ENCODE data around the gene NTPCR. TPM values are rescaled to one million over a fixed set of nuclear protein-coding genes. Genes with fewer than 3 reads are reported as not detected.

Gene NTPCR
- polyA plus RNA-seq, 2 of the 4 experiments (the other 2 are of a cell fraction): 69.9 to 83.6 TPM

GRCh38 chr1:232983375-232983774 is 33.0 kb downstream of the NTPCR start:
- H3K4me2 ChIP-seq: no peak overlapping the region
- CTCF ChIA-PET: no interaction called here

GRCh38 chr1:232983817-232984567 is 33.6 kb downstream of the NTPCR start:
- 88% methylated on average over 18 of the region's 25 CpGs for WGBS (ENCODE audit: missing lambda C conversion rate)
- peaks cover 12% of the 10 kb centered on the region; the same call in 1 of the 3 replicates for H3K4me1 ChIP-seq
- TF ChIP-seq POLR2A (IDR thresholded peaks at IDR 0.05; ENCODE audit: low read length) (no peak), TFCP2L1 (CRISPR knock-in tag; IDR thresholded peaks at IDR 0.05) (no peak), HMGXB4 (CRISPR knock-in tag; IDR thresholded peaks at IDR 0.05; ENCODE audit: borderline replicate concordance) (no peak), POLR2AphosphoS2 (conservative IDR thresholded peaks at IDR 0.05; ENCODE audit: low read length) (no peak), JUN (IDR thresholded peaks at IDR 0.05) (no peak), JUNB (IDR thresholded peaks at IDR 0.05) (no peak), HES2 (IDR thresholded peaks at IDR 0.05) (no peak), RARB (CRISPR knock-in tag; IDR thresholded peaks at IDR 0.05) (no peak), EHMT2 (IDR thresholded peaks at IDR 0.05; ENCODE audit: low read depth) (no peak), MYC (IDR thresholded peaks at IDR 0.05; ENCODE audit: borderline replicate concordance, low read length) (no peak), BHLHE40 (IDR thresholded peaks at IDR 0.05; ENCODE audit: low read depth, low read length) (no peak), ELK1 (IDR thresholded peaks at IDR 0.05; ENCODE audit: low read depth, low read length) (no peak), NR3C1 (IDR thresholded peaks at IDR 0.05) (no peak), PHF8 (IDR thresholded peaks at IDR 0.05; ENCODE audit: borderline replicate concordance, low read depth) (no peak), CBX8 (IDR thresholded peaks at IDR 0.05) (no peak), CEBPB (IDR thresholded peaks at IDR 0.05) (no peak)
- TF ChIP-seq, protein P1, sequence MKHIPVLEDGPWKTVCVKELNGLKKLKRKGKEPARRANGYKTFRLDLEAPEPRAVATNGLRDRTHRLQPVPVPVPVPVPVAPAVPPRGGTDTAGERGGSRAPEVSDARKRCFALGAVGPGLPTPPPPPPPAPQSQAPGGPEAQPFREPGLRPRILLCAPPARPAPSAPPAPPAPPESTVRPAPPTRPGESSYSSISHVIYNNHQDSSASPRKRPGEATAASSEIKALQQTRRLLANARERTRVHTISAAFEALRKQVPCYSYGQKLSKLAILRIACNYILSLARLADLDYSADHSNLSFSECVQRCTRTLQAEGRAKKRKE (CRISPR knock-in tag; IDR thresholded peaks at IDR 0.05; ENCODE audit: low read depth): no peak
- TF ChIP-seq, protein P2, sequence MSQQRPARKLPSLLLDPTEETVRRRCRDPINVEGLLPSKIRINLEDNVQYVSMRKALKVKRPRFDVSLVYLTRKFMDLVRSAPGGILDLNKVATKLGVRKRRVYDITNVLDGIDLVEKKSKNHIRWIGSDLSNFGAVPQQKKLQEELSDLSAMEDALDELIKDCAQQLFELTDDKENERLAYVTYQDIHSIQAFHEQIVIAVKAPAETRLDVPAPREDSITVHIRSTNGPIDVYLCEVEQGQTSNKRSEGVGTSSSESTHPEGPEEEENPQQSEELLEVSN (IDR thresholded peaks at IDR 0.05; ENCODE audit: borderline replicate concordance, low read depth): no peak
- no peak overlapping the region for H3K4me3 ChIP-seq
- H3K4me2 ChIP-seq: no peak overlapping the region
- DNase-seq (ENCODE audit: low read depth in 1 of 2, low spot score in 1 of 2) (no peak), FAIRE-seq (no peak), ATAC-seq (no peak)
- H3K27ac ChIP-seq: no peak overlapping the region
- ChIA-PET CTCF (no interaction called here), POLR2A (no interaction called here)
- H3K9me3 ChIP-seq: no peaks in the 10 kb centered on the region

More at GRCh38 chr1:232983375-232983774, 33.0 kb downstream of the NTPCR start:
- Histone ChIP-seq H3K4me1 (peaks cover 12% of the 10 kb centered on the region; the same call in 1 of the 3 replicates), H3K9me3 (no peaks in the 10 kb centered on the region), H3K4me3 (no peak overlapping the region), H3K27ac (0 out of 6 replicates have a peak overlapping the region, but pooled peaks of 1 of the 2 experiments have one; percentile 2)
- 95% methylated on average over 14 of the region's 14 CpGs for WGBS (ENCODE audit: missing lambda C conversion rate)
- no peak for FAIRE-seq
- TF ChIP-seq HOXA7 (CRISPR knock-in tag; IDR thresholded peaks at IDR 0.05): no peak
- no peak for TF ChIP-seq RFX5 (IDR thresholded peaks at IDR 0.05)
- TF ChIP-seq, protein P1 (CRISPR knock-in tag; IDR thresholded peaks at IDR 0.05; ENCODE audit: low read depth): no peak
- no peak for TF ChIP-seq ZFP36 (IDR thresholded peaks at IDR 0.05; ENCODE audit: borderline replicate concordance, partially characterized antibody)
- no peak for TF ChIP-seq FOXS1 (CRISPR knock-in tag; IDR thresholded peaks at IDR 0.05)
- TF ChIP-seq CEBPB (IDR thresholded peaks at IDR 0.05): no peak
- no peak for TF ChIP-seq FOSL2 (IDR thresholded peaks at IDR 0.05)
- no peak for TF ChIP-seq FOSL2 (CRISPR knock-in tag; IDR thresholded peaks at IDR 0.05)
- TF ChIP-seq USF2 (IDR thresholded peaks at IDR 0.05): no peak
- no peak for TF ChIP-seq NPAS2 (CRISPR knock-in tag; IDR thresholded peaks at IDR 0.05; ENCODE audit: borderline replicate concordance)
- TF ChIP-seq CBX8 (IDR thresholded peaks at IDR 0.05): no peak
- TF ChIP-seq POLR2AphosphoS2 (conservative IDR thresholded peaks at IDR 0.05; ENCODE audit: low read length): no peak
- no peak for DNase-seq (ENCODE audit: low read depth in 1 of 2, low spot score in 1 of 2)
- ATAC-seq: no peak
- POLR2A ChIA-PET: no interaction called here
